HT1080 (cell line): ENCODE results near the gene MEGF6. TPM values are rescaled to one million over a fixed set of nuclear protein-coding genes. Genes with fewer than 3 reads are reported as not detected.

Experiments used
- DNase-seq: peaks from one replicate; pipeline ENCODE4 v3.0.0-alpha.2; 2015; ENCODE audit warnings: low read depth
- total RNA-seq: library from RNA; depleted of rRNA; stranded (reverse); fragments of >200 nt; shearing (Covaris generic); gene quantifications from 2 replicates; pipeline ENCODE4 v1.2.3, GENCODE V29; 2014

The MEGF6 gene
- total RNA-seq, 1 experiment from 2014 or later: 0.92 TPM

DNA sequence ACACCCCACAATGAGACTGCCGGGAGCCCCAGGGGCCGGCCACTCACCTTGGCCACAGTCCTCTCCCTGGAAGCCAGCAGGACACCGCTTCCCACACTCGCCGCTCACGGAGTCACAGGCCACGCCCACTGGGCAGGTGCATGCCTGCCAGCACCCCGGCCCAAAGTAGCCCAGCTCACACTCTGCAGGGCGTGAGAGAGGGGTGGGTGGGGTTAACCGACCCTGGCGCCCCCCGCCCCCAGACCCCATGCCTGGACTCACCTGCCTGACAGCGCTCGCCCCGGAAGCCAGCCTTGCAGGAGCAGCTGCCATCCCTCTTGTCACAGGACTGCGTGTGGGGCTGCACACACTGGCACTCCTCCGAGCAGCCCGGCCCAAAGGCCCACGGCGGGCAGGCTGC, 106.1 kb downstream of the MEGF6 start:
- DNase-seq: no peak

DNA sequence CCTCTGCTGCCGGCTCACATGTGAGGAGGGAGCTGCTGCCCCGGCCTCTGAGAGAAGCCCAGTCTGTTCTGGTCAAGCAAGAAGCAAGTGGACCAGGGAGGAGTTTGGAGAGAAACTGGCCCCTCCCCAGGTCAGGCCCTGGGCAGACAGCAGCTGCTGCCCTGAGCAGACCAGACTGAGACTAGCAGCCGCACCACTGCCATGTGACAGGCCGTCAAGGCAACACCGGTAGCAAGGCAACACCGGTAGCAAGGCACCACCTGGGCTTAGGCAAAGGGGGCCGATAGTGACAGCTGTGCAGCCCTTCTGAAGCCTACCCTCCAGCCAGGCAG, 106.5 kb downstream of the MEGF6 start:
- DNase-seq: no peak

DNA sequence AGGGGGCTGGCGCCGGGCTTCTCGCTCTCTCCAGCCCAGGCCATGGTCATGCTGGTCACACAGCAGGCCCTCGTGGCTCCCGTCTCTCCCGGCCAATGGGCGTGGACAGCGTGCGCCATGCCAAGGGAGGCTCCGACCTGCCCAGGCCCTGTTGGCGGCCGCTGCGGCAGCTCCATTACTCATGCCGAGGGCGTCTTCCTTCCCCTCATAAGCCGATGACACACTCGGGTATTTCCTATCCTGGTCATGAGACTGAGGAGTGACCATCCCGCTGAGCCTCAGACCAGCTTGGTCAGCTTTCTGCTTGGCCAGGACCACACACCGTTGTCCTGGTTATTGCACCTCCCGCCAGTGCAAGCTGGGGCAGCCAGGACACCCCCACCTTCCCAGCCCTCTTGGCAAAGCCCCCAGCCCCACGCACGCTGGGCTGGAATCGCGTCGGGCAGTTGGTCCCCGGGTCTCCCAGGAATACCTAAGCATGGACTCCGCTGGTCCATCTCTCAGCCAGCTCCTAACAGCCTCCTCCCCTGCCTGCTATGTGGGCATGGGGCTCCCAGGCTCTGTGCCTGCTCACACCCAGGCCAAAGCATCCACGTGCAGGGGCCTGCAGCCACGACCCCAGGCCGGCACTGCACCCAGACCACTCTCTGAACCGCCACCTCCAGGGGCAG, 107.0 kb downstream of the MEGF6 start:
- DNase-seq: peak; percentile 92

DNA sequence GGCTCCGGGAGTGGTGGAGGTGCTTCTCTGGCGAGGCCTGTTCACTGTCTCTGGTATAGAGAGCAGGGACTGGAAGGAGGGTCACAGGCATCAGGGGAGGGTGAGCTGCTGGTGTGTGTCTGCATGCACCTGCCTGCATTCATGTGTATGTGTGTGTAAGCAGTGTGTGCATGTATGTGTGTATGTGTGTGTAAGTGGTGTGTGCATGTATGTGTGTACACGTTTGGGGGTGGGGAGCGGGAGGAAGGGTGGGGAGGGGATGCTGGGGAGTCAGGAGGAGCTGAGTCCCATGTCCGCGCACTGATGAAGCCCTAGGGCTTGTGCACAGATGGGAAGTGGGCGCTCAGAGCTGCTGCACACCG, 107.8 kb downstream of the MEGF6 start:
- DNase-seq: no peak

DNA sequence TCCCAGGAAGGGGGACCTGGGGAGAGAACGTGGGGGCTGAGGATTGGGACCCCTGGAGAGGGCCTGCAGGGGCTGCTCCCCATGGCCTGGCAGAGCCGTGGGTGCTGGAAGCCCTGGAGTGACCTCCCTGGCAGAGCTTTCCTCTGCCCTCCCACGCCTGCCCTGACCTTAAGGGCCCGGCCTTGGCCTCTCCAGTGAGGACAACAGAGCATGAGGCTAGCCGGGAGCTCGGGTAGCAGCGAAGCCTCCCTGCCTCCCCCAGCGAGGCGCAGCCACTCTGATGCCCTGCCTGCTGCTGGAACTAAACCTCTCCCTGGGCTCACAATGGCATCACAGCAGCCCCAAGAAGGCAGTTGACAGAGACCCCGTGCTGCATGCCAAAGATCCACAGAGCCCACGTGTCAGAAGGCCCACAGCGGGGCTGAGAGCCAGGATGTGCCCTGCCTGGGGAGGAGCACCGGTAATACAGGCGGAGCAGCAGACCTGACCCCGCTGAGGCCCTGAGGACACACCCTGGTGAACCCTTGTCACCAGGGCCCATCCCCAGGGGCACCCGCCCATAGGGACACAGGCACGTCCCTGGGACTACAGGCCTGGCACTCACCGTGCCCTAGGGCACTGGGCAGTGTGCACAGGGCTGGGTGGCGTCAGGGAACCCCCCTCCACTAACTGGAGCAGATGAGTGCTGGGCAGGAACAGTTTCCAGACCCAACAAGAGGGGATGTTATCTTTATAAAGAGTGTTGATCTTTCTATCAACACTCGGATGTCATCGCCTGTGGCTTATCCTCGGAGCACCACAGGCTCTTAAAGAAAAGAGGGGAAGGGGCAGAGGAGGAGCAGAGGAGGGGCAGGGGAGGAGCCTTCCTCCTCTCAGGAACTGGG, 108.4 kb downstream of the MEGF6 start:
- no peak for DNase-seq

DNA sequence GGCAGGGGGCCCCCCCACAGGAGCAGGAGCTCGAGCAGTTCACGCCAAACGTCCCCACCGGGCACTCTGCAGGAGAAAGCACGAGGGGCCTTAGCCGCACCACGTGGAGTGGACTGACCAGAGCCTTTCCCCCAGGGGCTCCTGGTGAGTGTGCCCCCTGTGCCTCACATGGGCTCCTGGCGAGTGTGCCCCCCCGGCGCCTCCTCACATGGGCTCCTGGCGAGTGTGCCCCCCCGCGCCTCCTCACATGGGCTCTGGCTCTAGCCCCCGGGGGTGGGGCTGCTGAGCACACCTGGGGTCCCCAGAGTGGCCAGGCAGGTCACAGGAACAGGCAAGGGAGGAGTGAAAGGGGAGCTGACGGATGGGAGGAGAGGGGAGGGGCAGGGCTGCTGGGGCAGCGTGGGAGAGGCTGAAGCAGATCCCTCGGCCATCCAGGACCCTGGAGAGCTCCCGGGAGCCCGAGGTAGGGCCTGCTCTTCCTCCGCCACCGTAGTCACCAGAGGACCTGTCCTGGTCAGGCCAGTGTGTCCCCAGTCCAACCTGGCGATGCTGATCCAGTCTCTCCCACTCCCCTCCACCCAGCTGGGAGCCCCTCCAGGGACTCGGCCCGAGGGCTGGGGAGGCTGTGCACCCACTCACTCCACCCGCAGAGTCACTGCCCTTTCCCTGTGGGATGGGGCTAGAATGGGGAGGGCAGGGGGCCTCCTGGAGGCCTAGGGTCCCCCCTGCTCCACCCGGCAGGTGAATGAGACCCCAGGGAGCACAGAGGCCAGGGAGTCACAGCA, 109.3 kb downstream of the MEGF6 start:
- DNase-seq: peak; percentile 16

DNA sequence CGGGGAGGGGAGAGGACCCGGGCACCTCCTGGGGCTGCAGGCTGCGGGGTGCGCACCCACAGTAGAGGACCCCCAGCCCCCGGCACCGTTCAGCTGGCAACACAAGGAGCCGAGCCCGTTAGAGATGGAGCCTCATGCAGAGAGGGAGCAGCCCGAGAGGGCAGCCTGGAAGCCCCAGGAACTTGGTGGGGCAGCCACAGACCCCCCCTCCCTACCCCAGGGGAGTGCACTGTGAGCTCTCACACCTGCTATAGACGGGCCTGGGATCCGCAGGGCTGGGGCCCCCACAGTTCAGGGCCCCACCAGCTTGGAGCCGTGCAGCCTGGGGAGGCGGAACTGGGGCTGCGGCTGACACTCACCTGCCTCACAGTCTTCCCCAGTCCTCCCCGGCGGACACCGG, 109.9 kb downstream of the MEGF6 start:
- DNase-seq: no peak

DNA sequence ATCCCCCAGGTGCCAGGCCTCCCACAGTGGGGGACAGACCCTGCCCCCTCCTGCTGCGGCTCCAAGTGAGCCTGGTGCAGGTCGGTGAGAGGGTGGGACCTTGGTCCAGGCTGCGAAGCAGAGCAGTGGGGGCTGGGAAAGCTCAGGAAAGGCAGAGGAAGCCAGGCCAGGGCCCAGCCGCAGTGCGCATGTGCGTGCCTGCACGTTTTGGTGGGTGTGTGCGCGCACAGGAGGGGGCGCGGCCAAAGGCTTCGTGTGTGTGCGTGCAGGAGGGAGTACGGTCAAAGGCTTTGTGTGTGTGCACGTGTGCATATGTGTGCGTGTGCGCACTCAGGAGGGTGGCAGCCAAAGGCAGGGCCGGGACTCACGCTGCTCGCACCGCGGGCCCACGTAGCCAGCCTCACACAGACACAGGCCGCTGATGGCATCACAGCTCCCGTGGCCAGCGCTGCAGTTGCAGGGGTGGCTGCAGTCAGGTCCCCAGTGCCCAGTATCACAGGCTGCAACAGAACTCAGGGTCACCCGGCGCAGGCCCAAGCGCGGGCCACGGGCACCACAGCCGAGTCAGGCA, 111.0 kb downstream of the MEGF6 start:
- no peak for DNase-seq

DNA sequence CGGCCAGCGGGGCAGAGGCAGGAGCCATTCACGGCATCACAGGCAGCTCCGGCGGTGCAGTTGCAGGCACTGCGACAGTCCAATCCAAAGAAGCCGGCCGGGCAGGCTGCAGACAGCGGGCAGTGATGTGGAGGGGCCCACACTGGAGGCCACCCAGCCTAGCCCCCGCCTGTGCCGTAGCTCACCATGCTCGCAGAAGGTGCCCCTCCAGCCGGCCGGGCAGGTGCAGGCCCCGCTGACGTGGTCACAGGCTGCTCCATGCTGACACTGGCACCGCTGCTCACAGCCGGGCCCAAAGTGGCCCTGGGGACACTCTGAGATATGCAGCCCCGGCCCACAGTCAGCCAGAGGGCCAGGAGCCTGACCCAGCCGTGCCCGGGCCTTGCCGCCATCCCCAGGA, 111.7 kb downstream of the MEGF6 start:
- DNase-seq: no peak

DNA sequence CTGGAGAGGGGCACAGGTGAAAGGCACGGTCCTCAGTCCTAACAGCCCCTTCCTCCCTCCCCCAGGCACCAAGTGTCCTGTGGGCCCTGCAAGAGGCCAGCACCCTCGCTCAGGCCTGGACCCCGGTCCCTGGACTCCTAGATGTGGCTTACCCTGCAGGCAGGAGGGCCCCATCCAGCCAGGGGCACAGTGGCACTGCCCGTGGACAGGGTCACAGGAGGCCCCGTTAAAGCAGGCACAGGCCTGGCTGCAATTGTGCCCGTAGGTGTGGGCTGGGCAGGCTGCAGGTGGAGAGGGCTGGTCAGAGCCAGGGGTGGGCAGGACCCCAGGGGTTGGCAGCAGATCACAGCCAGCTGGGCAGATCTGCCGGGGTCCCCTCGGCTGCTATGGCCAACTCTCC, 112.3 kb downstream of the MEGF6 start:
- DNase-seq: no peak

DNA sequence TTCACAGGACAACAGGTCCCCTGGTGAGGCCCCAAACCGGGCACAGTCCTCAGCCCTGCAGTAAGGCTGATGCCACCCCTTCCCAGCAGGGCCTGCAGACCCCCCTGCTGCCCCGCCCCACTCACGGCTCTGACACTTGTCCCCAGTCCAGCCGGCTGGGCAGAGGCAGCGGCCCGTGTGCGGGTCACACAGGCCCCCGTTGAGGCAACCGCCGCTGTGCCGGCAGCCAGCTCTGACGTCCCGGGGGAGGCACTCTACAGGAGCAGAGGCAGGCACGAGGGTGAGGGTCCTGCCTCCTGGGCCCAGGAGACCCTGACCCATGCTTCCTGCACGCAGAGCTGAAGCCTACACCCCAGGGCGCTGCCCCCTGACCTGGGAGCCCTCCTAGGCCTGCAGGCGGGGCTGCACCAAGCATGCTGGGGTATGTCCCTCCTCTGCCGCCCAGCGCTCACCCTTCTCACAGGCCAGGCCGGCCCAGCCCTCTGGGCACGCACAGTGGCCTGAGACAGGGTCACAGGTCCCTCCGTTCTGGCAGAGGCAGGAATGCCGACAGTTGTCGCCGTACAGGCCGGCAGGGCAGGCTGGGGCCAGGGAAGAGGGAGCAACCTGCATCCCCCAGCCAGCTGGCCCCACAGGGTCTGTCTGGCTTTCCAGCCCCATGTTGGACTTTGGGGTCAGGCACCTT, 112.9 kb downstream of the MEGF6 start:
- no peak for DNase-seq

DNA sequence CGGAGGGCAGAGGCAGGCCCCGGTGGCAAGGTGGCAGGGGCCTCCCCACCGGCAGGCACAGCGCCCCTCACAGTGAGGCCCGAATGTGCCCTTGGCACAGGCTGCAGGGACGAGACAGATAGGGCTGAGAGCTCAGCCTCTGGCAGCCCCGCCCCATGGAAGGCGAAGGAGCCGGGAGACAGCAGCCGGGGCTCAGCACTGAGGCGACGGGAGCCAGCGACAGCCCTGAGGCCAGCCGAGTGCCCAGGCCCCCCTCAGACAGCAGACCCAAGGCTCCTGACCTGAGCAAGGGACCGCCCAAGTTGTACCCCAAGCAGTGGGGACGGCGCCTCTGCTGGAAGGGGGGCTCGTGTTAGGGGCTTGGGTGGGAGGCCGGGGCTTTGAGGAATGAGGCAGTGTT, 113.8 kb downstream of the MEGF6 start:
- DNase-seq: no peak

DNA sequence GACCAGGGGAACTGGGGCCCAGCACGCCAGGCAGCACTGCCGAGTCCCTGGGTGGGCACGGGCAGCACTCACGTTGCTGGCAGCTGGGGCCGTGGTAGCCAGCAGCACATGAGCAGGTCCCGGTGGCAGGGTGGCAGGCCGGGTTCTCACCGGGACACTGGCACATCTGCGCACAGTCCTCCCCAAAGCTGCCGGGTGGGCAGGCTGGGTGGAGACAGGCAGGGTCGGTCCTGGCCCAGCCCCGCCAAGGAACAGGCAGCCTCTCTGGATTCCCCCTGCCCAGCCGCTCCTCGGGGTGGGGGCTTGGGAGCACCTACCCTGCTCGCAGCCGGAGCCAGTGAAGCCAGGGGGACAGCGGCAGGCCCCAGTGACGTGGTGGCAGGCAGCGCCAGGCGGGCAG, 114.4 kb downstream of the MEGF6 start:
- no peak for DNase-seq

DNA sequence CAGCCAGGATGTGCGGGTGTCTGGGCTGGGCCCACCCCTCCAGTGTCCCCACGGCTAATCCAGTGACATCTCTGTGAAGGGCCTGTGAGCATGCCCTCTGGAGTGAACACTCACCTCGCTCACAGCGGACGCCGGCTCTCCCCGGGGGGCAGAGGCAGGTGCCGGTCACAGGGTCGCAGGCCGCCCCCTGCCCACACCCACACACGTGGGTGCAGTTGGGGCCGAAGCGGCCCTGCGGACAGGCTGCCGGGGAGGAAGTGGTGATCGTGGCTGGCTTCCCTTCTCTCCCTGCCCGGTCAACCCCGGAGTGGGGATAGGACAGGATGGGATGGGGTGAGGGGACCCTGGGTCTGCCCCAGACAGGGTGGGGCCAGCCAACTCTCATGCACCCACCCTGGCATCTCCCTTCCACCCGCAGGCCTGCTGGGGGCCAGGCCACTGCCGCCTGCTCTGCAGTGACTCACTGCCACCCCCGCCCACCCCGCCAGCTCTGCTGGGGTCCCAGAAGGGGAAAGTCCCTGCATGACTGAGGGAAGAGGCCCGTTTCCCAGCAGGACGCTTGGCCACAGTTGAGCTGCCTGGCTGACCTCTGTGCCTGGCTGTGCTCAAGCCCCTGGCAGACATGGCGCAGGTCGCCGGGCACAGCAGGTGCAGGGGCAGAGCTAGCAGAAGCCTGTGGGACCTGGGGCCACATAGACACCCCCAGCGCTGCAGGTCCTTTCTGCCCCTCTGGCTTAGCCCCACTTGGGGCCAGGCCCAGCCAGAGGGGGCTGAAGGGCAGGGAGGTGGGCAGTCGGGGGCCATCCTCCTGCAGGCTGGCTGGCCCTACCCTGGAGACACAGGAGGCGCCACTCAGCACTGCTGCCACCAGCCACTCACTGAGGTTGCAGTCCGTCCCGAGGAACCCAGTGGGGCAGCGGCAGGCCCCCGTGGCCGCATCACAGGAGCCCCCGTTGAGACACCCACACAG, 115.2 kb downstream of the MEGF6 start:
- DNase-seq: peak; percentile 24

DNA sequence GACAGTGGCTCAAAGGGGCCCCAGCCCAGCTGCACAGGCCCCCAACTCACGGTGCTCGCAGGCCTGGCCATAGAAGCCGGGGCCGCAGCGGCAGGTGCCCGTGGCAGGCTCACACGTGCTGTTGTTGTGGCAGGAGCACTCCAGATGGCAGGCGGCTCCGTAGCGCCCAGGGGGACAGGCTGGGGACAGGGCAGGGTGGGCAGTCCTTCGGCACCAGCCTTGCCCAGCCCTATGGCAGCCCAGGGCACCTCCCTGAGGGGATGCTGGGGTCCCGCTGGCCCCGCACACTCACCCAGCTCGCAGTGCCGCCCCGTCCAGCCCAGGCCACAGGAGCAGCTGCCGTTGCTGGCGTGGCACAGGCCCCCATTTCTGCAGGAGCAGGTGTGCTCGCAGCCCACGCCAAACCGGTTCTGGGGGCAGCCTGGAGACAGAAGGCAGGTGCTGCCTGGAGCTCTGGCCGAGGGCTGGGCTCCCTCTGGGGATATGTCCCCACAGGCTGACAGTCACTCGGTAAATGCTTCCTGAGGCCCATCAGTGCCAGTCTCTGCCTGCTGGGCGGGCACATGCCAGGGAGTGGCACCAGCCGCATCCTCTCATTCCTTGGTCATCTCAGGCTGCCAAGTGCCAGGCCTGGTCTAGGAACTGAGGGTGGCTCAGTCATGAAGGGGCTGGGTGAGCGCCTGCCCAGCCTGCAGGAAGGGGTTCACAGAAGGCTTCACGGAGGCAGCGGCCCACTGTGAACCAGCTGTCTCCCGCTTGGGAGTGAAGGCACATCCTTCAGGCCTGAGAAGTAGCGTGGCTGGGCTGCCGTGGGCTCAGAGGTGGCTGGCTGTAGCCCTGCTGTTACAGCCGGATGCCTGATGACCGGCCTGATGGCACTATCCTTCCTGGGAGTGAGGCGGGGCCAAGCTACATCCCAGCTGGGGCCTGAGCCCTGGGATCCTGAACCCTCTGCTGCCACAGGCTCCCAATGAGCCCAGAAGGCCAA, 116.7 kb downstream of the MEGF6 start:
- no peak for DNase-seq

DNA sequence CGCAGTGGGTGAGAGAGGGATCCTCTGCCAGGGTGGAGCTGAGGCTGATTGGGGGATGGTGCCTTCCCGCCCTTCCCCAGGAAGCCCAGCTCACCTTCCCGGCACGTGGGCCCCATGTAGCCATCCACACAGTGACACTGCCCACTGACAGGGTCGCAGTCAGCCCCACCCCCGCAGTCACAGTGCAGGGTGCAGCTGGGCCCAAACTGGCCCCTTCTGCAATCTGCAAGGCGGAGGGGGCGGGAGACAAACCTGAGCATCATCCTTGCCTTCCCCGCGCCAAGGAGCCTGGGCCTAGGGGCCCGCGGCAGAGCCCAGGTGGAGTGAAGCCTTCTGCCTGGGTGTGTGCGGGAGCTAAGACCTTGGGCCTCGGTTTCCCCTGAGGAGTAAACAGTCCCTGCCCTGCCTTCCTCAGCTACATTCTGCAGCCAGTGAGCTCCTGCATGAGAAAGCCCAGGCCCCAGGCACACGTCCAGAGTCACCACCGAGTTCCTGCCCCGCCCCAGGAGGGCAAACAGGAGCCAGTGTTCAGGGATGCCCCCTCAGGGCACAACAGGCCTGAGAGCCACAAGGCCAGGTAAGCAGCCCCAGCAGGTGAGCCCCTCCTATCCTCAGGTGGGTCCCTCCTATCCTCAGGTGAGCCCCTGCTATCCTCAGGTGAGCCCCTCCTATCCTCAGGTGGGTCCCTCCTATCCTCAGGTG, 118.6 kb downstream of the MEGF6 start:
- DNase-seq: no peak

DNA sequence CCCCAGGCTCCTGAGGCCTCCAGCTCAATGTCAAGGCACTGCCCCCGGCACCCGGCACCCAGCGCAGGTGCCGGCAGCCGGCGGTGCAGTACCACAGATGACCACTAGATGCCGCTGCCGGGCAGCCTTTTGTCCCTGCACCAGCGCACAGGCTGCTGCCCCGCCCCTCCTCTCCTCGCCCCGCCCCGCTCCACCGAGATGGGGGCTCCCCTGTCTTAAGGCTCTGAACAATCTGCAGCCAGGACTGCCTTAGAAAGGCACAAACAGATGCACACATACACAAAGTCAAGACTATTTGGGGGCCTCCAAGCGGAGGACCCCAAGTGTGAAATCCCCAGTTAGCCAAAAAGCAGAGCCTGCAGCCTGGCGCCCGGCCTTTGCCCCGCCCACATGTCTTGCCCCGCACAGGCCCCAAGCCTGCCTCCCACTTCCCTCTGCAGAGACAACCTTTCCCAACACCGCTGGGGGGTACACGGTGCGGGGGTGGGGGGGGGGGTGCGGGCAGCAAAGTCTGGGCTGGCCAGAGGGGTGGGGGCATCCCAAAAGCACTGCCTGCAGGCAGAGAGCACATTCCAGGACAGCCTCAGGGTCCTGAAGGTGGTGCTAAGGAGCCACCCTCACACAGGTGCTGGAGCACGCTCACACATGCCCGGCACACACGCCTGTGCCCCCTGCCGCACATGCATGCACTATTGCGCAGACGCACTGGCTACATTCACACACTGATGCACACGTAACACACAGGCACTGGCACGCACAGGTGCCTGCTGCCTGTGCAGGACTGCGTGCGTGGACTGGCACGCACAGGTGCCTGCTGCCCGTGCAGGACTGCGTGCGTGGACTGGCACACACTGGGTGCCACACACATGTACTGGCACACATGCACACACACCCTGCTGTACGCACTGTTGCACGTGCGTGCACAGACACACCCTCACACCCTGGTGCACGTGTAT, 119.7 kb downstream of the MEGF6 start:
- DNase-seq: peak; percentile 54
